Mucosa of stomach (tissue), 1 donor: ENCODE results near the gene CRB2.

Source experiments
- H3K27me3 ChIP-seq: one replicate; pipeline ENCODE4 v1.7.0; 2013; ENCODE audit warnings: mild to moderate bottlenecking, low read length; ENCODE audit not compliant: control insufficient read depth, insufficient read depth
- H3K36me3 ChIP-seq: one replicate; pipeline ENCODE4 v1.7.0; 2013; ENCODE audit warnings: low read length; ENCODE audit not compliant: control insufficient read depth, insufficient read depth
- H3K4me1 ChIP-seq: one replicate; pipeline ENCODE4 v1.7.0; 2013; ENCODE audit warnings: mild to moderate bottlenecking, low read length; ENCODE audit not compliant: control insufficient read depth, insufficient read depth
- H3K4me3 ChIP-seq: one replicate; pipeline ENCODE4 v1.7.0; 2013; ENCODE audit warnings: low read length
- H3K9ac ChIP-seq: one replicate; pipeline ENCODE4 v1.7.0; 2013; ENCODE audit warnings: mild to moderate bottlenecking, low read length, moderate library complexity
- H3K9me3 ChIP-seq: one replicate; pipeline ENCODE4 v1.7.0; 2013; ENCODE audit warnings: mild to moderate bottlenecking, low read length, moderate library complexity; ENCODE audit not compliant: control insufficient read depth
- donor health status: Pancreatic carcinoma.

CRB2 gene

DNA sequence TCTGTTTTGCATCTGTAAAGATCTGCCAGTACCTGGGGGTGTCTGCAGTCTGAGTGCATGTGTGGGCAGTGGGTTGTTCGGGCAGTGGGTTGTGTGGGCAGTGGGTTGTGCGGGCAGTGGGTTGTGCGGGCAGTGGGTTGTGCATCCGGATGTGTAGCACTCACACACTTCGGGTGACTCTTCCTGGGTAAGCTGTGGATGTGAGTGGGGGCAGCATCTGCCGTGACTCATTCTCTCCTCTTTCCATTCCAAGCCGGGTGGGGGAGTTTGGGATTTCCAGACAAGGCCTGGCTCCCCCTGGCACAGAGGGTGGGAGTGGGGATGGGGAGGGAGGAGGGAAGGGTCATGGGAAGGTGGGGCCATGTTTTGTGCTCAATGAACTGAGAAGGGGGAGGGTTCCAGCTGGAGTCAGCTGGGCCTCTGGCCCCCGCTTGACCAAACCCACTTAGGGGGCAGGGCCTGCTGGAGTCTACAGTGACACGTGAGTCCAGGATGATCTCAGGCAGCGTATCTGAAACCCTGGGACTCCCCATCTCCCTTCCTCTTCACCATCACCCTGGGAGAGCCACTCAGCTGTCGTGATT lies 8.3 kb downstream of the CRB2 start:
- Histone ChIP-seq H3K4me1 (peaks cover 11% of the 10 kb centered on the region), H3K9me3 (no peaks in the 10 kb centered on the region), H3K36me3 (no peaks in the 10 kb centered on the region), H3K4me3 (no peak overlapping the region), H3K27me3 (peaks cover 16% of the 10 kb centered on the region), H3K9ac (no peak overlapping the region)

DNA sequence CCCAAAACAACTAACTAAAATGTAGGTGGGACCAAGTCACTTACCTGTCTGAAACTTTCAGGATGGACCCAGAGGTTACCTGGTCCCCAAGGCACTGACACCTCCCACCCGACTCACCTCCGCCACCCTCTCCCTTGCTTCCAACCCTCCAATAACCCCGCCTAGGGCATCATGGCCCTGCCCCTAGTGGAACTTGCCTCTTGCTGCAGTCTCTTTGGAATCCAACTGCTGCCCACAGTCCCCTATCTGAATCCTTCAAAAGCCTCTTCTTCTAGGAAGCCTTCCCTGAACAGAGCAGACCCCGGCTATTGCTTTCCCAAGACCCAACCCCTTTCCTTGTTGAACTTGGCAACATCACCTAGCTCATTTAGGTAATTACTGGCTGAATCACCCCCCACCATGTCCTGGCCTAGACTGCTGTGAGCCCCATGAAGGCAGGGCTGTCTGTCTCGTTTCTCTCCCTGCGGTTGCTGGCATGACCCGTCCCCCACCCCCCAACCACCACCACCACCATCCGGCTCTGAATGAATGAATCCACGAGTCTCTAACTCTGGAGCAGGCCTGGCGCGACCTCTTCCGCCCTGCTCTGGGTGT lies 9.4 kb downstream of the CRB2 start:
- peaks cover 1% of the 10 kb centered on the region for H3K4me1 ChIP-seq

DNA sequence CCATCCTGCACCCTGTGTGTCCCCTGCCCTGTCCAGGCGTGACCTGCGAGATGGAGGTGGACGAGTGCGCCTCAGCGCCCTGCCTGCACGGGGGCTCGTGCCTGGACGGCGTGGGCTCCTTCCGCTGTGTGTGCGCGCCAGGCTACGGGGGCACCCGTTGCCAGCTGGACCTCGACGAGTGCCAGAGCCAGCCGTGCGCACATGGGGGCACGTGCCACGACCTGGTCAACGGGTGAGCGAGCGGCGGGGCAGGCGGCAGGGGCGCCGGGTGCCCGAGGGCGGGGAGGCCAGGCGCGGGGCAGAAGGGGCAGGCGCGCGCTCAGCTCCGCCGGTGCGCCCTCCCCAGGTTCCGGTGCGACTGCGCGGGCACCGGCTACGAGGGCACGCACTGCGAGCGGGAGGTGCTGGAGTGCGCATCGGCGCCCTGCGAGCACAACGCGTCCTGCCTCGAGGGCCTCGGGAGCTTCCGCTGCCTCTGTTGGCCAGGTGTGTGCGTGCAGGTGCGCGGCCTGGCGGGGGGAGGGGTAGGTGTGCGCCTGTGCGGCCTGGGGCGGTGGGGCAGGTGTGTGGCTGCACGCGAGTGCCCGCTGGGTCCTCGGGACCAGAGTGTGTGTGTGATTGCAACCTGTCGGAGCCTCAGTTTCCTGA lies 10.0 kb downstream of the CRB2 start:
- Histone ChIP-seq H3K9ac (no peak overlapping the region), H3K4me3 (no peak overlapping the region), H3K27me3 (peaks cover 24% of the 10 kb centered on the region), H3K9me3 (no peaks in the 10 kb centered on the region), H3K4me1 (no peaks in the 10 kb centered on the region), H3K36me3 (no peaks in the 10 kb centered on the region)

More for the DNA sequence above, 9.4 kb downstream of the CRB2 start:
- H3K9me3 ChIP-seq = no peaks in the 10 kb centered on the region
- peaks cover 22% of the 10 kb centered on the region for H3K27me3 ChIP-seq
- H3K9ac ChIP-seq = no peak overlapping the region
- H3K36me3 ChIP-seq = no peaks in the 10 kb centered on the region
- H3K4me3 ChIP-seq = no peak overlapping the region

DNA sequence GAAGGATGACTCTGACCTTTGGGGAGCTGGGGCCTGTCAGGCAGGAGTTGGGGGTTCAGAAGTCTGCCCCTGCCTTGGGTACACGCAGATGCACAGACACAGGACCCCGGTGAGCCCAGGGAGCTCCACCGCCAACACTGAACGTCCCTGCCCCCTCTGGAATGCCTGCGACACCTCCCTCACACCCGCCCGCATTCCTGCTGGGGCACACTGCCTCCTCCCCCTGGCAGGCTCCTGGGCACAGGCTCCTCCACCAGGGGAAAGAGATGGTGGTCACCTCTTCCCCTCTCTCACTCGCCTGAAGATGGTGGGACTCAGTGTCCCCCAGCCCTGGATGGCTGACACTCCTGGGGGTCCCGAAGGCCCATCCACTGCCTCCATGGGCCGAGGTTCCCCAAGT lies 12.0 kb downstream of the CRB2 start:
- no peaks in the 10 kb centered on the region for H3K9me3 ChIP-seq
- H3K27me3 ChIP-seq = peaks cover 38% of the 10 kb centered on the region
- H3K4me3 ChIP-seq = no peak overlapping the region
- H3K36me3 ChIP-seq = no peaks in the 10 kb centered on the region
- H3K9ac ChIP-seq = no peak overlapping the region
- no peaks in the 10 kb centered on the region for H3K4me1 ChIP-seq

DNA sequence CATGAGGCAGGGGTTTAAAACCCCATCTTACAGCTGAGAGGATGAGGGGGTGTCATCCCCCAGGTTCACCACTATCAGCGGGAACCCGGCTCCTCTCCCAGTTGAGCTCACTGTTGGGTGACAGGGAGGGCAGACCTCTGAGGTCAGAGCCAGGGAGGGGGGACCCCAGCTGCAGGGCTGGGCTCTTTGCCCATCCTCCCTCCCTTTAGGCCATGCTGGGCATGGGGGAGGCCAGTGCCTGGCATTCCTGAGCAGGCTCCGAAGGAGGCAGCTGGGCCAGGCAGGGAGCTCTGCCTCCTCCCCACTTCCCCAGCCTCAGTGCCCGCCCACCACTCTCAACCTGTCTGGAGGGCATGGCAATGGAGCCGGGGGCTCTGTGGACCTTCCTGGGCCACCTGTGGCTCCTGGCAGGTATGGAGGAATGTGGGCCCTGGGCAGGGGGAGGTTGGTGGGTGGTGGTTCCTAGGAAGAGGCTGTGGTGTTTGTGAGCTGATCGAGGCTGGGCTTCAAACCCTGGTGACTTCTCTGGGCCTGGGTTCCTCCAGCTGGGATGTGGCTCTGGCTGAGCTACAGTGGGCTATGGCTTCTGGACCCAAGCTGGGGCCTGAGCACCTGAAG lies 12.6 kb downstream of the CRB2 start:
- Histone ChIP-seq H3K36me3 (no peaks in the 10 kb centered on the region), H3K4me1 (peaks cover under 1% of the 10 kb centered on the region), H3K9me3 (no peaks in the 10 kb centered on the region), H3K27me3 (peaks cover 43% of the 10 kb centered on the region), H3K4me3 (no peak overlapping the region), H3K9ac (no peak overlapping the region)

DNA sequence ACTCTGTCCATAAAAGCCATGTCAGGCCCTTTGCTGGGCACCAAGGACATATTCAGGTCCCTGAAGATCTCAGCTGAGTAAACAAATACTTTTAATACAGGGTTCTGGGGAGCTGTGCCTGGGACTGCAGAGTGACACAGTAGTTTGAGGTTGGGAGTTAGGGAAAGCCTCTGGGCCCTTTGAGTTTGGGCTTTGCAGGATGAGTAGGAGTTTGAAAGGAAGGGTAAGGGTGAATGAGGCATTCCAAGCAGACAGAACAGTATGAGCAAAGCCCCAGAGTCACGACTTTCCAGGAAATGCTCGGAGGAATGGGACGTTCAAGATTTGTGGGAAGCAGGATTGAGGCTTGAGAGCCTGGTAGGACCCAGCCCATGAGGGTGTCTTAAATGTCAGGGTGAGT lies 13.3 kb downstream of the CRB2 start:
- H3K4me1 ChIP-seq = peaks cover 3% of the 10 kb centered on the region
- peaks cover 50% of the 10 kb centered on the region for H3K27me3 ChIP-seq
- H3K36me3 ChIP-seq = no peaks in the 10 kb centered on the region
- H3K9me3 ChIP-seq = no peaks in the 10 kb centered on the region
- H3K9ac ChIP-seq = no peak overlapping the region
- H3K4me3 ChIP-seq = no peak overlapping the region

DNA sequence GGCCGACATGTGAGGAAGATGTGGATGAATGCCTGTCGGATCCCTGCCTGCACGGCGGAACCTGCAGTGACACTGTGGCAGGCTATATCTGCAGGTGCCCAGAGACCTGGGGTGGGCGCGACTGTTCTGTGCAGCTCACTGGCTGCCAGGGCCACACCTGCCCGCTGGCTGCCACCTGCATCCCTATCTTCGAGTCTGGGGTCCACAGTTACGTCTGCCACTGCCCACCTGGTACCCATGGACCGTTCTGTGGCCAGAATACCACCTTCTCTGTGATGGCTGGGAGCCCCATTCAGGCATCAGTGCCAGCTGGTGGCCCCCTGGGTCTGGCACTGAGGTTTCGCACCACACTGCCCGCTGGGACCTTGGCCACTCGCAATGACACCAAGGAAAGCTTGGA lies 14.1 kb downstream of the CRB2 start:
- peaks cover 54% of the 10 kb centered on the region for H3K27me3 ChIP-seq
- no peaks in the 10 kb centered on the region for H3K9me3 ChIP-seq
- peaks cover 3% of the 10 kb centered on the region for H3K4me1 ChIP-seq
- no peaks in the 10 kb centered on the region for H3K36me3 ChIP-seq
- H3K4me3 ChIP-seq = no peak overlapping the region
- no peak overlapping the region for H3K9ac ChIP-seq

DNA sequence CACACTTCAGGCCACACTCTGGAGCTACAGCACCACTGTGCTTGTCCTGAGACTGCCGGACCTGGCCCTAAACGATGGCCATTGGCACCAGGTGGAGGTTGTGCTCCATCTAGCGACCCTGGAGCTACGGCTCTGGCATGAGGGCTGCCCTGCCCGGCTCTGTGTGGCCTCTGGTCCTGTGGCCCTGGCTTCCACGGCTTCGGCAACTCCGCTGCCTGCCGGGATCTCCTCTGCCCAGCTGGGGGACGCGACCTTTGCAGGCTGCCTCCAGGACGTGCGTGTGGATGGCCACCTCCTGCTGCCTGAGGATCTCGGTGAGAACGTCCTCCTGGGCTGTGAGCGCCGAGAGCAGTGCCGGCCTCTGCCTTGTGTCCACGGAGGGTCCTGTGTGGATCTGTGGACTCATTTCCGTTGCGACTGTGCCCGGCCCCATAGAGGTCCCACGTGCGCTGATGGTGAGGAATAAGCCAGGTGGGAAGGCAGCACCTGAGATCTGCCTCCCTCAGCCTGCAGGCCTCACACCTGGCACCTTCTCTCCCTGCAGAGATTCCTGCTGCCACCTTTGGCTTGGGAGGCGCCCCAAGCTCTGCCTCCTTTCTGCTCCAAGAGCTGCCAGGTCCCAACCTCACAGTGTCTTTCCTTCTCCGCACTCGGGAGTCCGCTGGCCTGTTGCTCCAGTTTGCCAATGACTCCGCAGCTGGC lies 14.7 kb downstream of the CRB2 start:
- Histone ChIP-seq H3K4me3 (no peak overlapping the region), H3K4me1 (peaks cover 9% of the 10 kb centered on the region), H3K9ac (no peak overlapping the region), H3K36me3 (no peaks in the 10 kb centered on the region), H3K9me3 (no peaks in the 10 kb centered on the region), H3K27me3 (peaks cover 60% of the 10 kb centered on the region)

DNA sequence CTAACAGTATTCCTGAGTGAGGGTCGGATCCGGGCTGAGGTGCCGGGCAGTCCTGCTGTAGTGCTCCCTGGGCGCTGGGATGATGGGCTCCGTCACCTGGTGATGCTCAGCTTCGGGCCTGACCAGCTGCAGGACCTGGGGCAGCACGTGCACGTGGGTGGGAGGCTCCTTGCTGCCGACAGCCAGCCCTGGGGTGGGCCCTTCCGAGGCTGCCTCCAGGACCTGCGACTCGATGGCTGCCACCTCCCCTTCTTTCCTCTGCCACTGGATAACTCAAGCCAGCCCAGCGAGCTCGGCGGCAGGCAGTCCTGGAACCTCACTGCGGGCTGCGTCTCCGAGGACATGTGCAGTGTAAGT lies 15.2 kb downstream of the CRB2 start:
- Histone ChIP-seq H3K4me3 (no peak overlapping the region), H3K4me1 (peaks cover 14% of the 10 kb centered on the region), H3K36me3 (no peaks in the 10 kb centered on the region), H3K27me3 (peaks cover 65% of the 10 kb centered on the region), H3K9ac (no peak overlapping the region), H3K9me3 (no peaks in the 10 kb centered on the region)

DNA sequence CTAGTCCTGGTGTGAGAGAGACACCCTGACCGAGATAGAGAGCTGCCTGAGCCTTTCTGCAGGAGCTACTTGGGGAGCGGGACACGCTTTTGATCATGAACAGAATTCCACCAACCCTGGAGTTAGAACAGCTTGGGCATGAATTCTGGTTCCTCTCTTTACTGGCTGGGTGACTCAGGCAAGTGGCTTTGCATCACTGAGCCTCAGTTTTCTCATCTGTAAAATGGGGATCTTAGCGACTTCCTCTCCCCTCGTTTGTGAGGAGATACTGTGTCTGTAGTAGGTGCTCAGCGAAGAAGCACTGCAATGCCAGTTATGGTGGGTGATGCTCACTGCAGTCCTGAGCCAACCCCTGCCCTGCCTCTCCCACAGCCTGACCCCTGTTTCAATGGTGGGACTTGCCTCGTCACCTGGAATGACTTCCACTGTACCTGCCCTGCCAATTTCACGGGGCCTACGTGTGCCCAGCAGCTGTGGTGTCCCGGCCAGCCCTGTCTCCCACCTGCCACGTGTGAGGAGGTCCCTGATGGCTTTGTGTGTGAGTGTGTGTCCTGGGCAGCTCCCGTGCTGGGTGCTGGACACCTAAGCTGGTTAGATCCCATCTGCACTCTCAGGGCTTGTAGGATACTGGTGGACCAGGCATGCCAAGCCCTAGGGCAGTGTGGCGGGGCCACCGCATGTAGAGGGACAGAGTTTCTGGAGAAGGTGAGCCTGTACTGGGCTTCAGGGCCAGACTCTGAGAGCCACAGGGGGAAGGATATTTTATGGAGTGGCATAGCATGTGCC lies 16.0 kb downstream of the CRB2 start:
- H3K4me1 ChIP-seq = peaks cover 20% of the 10 kb centered on the region
- no peak overlapping the region for H3K4me3 ChIP-seq
- H3K9ac ChIP-seq = no peak overlapping the region
- H3K36me3 ChIP-seq = no peaks in the 10 kb centered on the region
- H3K9me3 ChIP-seq = no peaks in the 10 kb centered on the region
- peaks cover 69% of the 10 kb centered on the region for H3K27me3 ChIP-seq

DNA sequence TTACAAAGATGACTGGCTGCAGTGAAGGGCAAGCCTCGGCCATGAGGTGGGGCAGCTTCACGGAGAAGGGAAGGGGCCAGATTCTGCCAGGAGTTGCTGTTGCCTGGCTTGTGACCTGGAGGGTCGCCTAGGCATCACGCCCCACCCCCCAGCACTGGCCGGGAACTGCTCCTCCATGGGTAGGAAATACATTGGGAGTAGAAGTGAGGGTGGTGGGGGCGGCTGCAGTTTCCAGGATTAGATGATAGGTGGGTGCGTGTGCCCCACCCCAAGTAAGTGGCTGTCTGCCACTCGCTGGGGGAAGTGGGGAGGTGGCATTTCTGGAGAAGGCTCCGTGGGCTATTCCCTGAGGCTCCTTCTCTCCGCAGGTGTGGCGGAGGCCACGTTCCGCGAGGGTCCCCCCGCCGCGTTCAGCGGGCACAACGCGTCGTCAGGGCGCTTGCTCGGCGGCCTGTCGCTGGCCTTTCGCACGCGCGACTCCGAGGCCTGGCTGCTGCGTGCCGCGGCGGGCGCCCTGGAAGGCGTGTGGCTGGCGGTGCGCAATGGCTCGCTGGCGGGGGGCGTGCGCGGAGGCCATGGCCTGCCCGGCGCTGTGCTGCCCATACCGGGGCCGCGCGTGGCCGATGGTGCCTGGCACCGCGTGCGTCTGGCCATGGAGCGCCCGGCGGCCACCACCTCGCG lies 16.9 kb downstream of the CRB2 start:
- no peaks in the 10 kb centered on the region for H3K9me3 ChIP-seq
- no peaks in the 10 kb centered on the region for H3K36me3 ChIP-seq
- H3K9ac ChIP-seq = no peak overlapping the region
- peaks cover 26% of the 10 kb centered on the region for H3K4me1 ChIP-seq
- H3K4me3 ChIP-seq = no peak overlapping the region
- H3K27me3 ChIP-seq = peaks cover 76% of the 10 kb centered on the region
